GM18520 (cell line): ENCODE measurements around the gene HLA-DRA.
"Not testable (repeated sequence)": the region's sequence is repeated elsewhere in the genome, so short reads cannot be mapped to it uniquely, and the experiment has no call there.

Experiments used
- ATAC-seq: cut with Tn5 transposase; IDR thresholded peaks from one replicate; pipeline ENCODE4 v1.9.1; 2021; ENCODE audit not compliant: unreplicated experiment

Gene HLA-DRA

DNA sequence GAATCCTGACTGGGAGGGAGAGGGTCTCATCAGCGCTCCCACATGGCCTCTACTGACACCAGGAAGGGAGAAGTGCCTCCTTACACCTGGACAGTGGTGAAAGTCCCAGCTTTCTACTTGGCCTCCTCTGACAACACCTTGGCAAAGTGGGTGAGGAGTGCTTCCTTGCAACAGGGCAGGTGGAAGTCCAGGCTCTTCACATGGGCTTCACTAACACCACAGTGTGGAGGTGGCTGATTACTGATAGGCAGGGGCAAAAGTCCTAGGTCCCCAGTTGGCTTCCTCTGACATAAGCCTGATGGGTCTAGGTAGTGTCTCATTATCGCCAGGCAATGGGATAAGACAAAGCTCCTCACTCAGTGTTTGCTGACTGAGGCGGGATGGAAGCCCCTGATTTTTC lies 9.5 kb upstream of the HLA-DRA start:
- ATAC-seq: no peak

DNA sequence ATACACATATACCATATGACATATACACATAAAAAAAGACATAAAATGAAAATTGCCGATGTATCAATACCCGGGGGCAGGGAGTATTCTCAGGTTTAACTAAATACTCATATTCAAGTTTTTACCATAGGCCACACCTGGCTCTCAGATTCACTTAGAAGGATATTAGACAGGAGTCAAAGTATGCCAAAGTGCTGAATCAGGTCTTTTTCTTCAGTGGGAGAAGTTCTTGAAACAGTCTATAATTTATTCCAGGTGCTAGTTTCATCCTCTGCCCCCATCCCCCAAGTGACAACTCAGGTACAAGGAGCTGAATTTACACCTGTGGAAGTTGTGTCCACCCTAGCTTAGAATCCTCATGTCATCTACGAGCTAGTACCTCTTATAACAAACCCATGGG lies 8.5 kb upstream of the HLA-DRA start:
- no peak for ATAC-seq

DNA sequence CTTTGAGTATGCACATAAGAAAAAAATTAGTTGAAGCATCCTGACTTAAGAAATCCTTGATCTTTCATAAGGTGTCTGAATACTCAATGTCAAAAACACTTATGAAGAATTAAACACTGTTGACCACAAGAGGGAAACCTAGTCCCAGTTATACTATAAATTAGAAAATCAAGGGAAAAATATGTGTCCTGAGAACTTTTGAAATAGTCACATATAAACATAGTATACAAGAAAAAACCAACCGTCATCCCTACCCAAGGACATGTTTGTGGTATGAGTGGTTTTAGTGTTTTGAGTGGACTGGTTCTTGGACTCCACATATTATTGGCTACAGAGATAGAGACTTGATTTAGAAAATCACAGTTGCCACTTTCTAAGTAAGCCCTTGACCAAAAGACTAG lies 7.6 kb upstream of the HLA-DRA start:
- ATAC-seq: no peak

DNA sequence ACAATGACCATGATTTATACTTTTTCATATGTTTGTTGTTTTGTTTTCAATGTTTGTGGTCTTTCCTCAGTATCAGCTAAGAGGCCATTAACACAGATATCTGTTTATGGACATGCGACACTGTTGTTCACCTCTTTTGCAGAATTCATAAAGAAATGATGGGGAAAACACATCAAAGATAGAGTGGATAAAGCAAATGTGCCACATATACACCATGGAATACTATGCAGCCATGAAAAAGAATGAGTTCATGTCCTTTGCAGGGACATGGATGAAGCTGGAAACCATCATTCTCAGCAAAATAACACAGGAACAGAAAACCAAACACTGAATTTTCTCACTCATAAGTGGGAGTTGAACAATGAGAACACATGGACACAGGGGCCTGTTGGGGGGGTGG lies 5.7 kb upstream of the HLA-DRA start:
- ATAC-seq: not testable (repeated sequence)

DNA sequence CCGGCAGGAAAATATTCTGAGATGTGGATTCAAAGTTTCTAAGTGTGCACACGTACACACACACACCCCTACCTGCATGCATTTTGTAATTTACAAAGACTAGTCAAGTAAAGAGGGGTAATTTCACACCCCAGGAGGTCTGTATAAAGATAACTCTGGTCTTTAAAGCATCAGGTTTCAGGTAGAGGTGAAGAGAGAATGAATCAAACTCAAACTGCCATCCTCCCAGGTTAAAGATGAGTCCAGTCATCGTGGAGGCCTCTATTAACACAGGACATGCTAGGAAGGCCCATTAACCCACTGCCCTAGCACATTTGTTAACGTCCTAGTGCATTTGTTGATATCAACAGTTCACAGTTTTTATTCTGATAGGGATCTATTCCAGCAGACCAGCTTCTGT lies 3.5 kb upstream of the HLA-DRA start:
- no peak for ATAC-seq

DNA sequence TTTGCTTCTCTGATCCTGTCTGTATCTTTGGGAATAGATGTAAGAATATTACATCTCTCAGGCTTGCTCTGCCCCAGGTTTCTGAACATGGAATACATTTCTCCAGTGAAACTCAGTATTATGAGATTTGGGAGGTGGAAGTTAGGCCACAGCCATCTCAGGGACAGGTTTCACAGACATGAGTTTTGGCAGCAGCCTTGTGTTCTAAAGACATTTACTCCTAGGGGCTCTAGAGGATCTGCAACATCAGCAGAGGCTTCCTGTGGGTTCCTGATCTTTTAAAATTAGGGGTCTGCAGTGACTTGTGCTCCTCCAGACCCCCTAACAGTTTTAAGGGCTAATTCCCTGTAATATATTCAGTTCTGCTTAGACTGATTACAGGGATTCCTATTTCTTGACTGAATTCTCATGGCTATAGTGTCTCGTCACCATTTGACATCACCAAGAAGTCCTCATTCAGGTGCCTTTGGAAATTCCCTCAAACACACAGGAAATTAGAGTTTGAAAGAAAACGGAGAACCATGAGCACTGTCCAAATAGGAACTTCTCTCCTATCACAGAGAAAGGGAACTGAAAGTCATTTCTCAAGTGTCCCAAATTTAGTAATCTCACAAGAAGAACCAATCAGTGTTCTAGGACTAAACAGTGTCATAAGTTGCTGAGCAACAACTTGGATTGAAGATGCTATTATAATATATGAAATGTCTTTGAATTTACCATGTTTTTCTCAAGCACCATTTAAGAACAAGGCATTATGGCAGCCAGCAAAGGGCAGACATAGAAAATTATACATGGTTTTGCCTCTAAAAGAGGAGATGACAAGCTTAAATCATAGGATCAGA lies 2.5 kb upstream of the HLA-DRA start:
- ATAC-seq: peak; percentile 72

DNA sequence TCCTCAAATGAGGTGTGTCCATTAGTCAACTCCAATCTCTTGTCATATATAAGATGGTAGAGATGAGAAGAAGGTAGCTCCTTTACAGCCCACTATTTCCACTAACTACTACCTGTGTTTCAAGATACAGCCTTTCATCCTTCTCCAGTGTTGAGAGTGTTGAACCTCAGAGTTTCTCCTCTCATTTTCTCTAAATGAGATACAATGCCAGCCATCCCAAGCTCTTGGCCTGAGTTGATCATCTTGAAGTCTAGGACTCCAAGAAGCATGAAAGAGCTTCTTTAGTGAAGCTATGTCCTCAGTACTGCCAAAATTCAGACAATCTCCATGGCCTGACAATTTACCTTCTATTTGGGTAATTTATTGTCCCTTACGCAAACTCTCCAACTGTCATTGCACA lies 548 bp upstream of the HLA-DRA start:
- no peak for ATAC-seq

DNA sequence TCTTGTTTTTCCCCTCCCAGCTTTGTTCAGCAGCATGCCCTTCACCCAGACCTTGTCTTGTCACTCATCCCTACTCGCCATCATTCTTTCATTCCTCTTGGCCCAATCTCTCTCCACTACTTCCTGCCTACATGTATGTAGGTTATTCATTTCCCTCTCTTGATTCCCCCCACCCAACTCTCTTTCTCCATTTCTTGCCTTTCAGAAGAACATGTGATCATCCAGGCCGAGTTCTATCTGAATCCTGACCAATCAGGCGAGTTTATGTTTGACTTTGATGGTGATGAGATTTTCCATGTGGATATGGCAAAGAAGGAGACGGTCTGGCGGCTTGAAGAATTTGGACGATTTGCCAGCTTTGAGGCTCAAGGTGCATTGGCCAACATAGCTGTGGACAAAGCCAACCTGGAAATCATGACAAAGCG lies 2.6 kb downstream of the HLA-DRA start:
- no peak for ATAC-seq

DNA sequence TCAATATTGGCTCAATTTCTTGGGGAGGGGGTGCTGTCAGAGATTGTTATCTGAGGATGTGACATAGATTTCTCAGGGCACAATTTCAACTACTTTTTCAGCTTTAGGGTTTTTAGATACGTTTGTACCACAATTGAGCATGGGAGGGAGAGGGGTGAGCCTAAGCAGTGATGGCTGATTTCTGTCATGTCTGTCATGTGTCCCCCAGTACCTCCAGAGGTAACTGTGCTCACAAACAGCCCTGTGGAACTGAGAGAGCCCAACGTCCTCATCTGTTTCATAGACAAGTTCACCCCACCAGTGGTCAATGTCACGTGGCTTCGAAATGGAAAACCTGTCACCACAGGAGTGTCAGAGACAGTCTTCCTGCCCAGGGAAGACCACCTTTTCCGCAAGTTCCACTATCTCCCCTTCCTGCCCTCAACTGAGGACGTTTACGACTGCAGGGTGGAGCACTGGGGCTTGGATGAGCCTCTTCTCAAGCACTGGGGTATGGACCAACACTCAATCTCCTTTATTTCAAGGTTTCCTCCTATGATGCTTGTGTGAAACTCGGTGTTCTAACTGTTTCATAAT lies 3.4 kb downstream of the HLA-DRA start:
- no peak for ATAC-seq

DNA sequence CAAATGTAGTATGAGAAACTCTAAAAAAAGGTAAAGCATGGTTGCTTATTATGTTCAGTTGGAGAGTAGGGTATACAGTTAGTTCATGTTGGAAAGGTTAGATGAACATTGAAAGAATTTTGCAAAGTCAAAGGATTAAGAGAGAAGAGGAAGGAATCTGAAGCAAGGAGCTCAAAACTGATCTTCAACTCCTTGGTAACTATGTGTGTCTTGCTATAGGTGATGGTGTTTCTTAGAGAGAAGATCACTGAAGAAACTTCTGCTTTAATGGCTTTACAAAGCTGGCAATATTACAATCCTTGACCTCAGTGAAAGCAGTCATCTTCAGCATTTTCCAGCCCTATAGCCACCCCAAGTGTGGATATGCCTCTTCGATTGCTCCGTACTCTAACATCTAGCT lies 4.7 kb downstream of the HLA-DRA start:
- ATAC-seq: no peak

DNA sequence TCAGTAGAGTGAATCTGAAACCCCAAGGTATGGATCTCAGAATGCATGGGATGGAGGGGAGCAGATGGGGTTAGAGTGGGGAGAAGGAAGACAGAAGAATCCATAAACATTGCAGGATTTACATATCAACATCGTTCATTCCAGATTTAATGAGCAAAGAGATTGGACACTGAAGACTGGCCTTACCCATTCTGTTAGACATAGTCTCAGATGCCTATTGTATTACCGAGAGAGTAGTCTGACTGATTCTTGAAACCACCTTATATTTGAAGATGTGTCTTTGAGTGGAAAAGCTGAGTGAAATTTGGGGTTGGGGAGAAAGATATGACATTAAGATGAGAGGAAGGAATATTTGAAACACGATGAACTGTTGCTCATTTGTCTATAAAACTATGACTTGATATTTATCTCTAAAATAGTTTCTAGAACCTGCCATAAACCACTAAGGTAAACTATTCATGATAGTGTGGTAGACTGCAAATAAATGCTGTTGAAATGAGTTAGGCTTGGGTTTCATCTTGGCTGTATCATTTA lies 5.7 kb downstream of the HLA-DRA start:
- ATAC-seq: no peak

DNA sequence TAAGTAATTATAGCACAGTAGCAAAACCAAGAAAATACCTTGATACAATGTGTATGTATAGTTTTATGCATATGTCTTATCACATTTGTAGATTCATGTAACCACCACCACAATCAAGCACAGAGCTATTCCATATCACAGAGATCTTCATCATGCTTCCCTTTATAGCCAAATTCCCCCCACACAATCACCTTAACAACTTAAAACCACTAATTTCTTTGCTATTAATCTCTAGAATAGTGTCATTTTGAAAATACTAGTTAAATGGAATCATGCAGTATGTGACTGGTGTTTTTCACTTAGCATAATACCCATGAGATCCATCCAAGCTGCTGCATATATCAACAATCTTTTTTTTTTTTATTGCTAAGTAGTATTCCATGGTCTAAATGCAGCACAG lies 8.2 kb downstream of the HLA-DRA start:
- no peak for ATAC-seq

DNA sequence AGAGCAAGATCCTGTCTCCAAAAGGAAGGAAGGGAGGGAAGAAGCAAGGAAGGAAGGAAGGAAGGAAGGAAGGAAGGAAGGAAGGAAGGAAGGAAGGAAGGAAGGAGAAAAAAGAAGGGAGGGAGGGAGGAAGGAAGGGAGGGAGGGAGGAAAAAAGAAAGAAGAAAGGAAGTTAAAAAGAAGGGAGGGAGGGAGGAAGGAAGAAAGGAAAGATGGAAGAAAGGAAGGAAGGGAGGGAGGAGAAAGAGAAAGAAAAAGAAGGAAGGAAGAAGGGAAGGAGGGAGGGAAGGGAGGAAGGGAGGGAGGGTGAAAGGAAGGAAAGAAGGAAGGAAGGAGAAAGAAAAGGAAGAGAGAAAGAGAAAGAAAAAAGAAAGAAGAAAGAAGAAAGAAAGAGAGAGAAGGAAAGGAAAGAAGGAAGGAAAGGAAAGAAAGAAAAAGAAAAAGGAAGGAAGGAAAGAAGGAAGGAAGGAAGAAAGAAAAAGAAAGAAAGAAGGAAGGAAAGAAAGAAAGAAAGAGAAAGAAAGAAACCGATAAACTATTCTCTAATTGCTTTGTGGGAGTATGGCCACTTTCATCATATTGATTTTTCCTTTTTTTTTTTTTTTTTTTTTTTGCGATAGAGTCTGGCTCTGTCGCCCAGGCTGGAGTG lies 9.5 kb downstream of the HLA-DRA start:
- ATAC-seq: no peak

DNA sequence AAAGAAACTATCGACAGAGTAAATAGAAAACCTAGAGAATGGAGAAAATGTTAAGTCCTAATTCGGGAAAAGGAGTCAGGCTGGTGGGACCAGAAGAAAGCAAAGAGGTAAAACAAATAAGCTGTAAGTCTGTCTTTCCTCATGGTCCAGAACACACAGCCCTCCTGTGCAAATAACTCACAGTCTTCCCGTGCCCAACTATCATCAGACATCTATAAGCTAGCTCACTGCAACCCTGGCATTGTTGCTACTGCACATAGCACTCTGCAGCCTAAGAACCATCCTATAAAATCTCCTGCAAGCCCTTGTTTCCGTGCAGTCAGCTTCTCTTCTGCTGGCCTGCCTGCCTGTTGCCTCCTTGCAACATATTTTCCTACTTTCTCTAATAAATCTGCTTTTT lies 17.4 kb downstream of the HLA-DRA start:
- no peak for ATAC-seq

DNA sequence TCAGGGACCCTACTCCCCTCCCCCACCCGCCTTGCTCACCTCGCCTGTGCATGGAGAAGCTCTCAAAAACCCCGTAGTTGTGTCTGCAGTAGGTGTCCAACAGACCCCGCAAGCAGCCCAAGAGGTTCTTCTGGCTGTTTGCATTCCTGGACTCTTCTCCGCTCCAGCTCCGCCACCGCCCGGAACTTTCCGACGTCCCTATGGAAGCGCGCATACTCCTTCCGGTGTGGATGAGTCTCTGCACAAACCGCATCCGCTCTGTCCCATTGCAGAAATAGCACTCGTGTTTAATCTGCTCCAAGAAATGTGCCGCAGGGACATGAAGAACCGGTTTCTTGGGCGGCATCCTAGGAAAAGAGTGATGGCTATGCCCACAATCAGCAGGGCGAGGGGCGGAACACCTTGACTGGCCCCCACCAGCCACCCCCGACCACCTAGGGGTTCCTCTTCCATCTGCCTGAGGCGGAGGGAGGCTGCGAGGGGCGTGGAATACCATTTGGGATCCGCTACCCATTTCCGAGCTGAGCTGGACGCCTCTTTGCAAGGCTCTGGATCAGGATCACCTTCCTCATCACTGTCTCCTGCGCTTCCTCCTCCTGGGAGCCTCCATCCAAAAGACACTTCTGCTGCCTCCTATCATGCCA lies 20.2 kb downstream of the HLA-DRA start:
- no peak for ATAC-seq

DNA sequence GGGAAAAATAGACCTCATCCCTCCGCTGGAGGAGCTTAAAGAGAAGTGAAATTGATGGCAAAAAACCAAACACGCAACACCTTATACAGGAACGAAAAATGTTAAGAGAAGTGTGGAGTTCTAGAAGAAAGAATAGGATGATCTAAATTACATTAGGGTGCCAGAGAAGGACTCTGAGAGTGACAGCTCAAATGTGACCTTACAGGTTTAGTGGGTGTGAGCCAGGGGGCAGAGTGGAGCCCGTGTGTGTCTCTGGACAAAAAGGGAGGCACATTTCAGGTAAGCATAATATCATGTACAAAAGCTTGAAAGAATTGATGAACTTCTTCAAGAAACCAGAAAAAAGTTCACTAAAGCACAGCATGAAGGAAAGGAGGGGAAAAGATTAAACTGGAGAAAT lies 20.8 kb downstream of the HLA-DRA start:
- no peak for ATAC-seq

DNA sequence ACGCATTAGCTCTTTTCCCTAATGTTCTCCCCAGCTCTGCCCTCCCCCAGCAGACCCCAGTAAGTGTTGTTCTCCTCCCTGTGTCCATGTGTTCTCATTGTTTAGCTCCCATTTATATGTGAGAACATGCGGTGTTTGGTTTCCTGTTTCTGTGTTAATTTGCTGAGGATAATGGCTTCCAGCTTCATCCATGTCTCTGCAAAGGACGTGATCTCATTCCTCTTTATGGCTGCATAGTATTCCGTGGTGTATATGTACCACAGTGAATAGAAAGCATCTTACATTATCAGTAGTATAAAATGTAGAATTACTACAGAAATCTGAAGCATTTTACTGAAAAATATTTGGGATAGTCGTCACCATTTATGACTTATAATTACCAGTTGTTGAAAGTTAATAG lies 21.8 kb downstream of the HLA-DRA start:
- ATAC-seq: no peak

DNA sequence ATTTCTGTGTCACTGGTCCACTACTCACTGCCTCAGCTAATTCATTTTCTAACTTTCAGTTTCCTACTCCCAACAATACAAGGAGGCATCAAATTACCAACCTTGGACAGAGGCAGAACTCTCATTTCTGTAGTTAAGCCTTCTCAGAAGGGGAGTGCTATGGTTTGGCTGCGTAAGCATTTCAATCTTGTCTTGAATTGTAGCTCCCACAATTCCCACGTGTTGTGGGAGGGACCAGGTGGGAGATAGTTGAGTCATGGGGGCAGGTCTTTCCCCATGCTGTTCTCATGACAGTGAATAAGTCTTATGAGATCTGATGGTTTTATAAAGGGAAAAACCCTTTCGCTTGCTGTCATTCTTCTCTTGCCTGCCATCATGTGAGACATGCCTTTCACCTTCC lies 22.9 kb downstream of the HLA-DRA start:
- peak; percentile 72 for ATAC-seq

DNA sequence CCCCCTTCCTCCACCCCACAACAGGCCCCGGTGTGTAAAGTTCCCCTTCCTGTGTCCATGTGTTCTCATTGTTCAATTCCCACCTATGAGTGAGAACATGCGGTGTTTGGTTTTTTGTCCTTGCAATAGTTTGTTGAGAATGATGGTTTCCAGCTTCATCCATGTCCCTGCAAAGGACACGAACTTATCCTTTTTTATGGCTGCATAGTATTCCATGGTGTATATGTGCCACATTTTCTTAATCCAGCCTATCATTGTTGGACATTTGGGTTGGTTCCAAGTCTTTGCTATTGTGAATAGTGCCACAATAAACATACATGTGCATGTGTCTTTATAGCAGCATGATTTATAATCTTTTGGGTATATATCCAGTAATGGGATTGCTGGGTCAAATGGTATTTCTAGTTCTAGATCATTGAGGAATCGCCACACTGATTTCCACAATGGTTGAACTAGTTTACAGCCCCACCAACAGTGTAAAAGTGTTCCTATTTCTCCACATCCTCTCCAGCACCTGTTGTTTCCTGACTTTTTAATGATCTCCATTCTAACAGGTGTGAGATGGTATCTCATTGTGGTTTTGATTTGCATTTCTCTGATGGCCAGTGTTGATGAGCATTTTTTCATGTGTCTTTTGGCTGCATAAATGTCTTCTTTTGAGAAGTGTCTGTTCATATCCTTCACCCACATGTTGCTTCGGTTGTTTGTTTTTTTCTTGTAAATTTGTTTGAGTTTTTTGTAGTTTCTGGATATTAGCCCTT lies 28.2 kb downstream of the HLA-DRA start:
- ATAC-seq: not testable (repeated sequence)

DNA sequence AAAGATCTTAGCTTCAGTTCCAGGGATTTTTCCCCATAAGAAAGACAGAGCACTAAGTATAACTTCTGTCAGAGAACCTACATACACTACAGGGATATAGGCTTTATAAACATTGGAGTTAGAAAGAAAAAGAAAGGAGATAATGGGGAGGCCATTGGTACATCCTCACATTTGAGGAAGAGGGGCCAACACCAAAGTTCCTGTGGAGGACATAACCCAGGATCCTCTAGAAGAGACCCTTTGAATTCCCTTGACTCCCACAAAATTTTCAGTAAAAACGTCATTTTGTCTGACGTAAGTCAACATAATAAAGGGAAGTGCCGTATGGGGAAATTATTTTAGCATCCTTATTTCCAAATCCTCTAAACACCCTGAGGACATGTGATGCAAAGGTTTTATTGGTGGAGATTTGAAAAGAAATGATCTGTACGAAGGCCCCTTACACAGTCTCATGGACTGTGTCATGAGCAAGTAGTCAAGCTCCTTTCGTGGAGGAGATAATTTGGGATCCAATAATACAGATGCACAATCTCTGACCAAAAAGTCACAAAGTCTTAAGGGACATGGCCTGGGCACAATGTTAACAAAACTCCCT lies 33.2 kb downstream of the HLA-DRA start:
- no peak for ATAC-seq
